ENCODE data around the gene ELMO3. TPM values are rescaled to one million over a fixed set of nuclear protein-coding genes. Genes with fewer than 3 reads are reported as not detected.

Gene ELMO3
- total and polyA plus RNA-seq, 2 of the 13 experiments (the other 11 are each of a cell fraction or from before 2014, with no cell fraction given) = 2.6 to 4.0 TPM

- peak; percentile 77 for TF ChIP-seq HMG20B (CRISPR knock-in tag; conservative IDR thresholded peaks at IDR 0.05)
- peak; percentile 99 for TF ChIP-seq ZBTB10 (CRISPR knock-in tag; IDR thresholded peaks at IDR 0.05; ENCODE audit: borderline replicate concordance)
- no peak for TF ChIP-seq ATM (IDR thresholded peaks at IDR 0.05; ENCODE audit: borderline replicate concordance)
- no peak; the same call in 1 of the 2 replicates for TF ChIP-seq ZBTB21 (CRISPR knock-in tag; IDR thresholded peaks at IDR 0.05)
- TF ChIP-seq IRF2 (CRISPR knock-in tag; IDR thresholded peaks at IDR 0.05) = no peak; the same call in 1 of the 2 replicates
- peak; percentile 90 for TF ChIP-seq ARID5B (CRISPR knock-in tag; IDR thresholded peaks at IDR 0.05)
- peak; percentile 94 for TF ChIP-seq SP4 (CRISPR knock-in tag; IDR thresholded peaks at IDR 0.05)
- peak; percentile 78 for TF ChIP-seq ZC3H13 (CRISPR knock-in tag; IDR thresholded peaks at IDR 0.05)
- TF ChIP-seq ZNF205 (CRISPR knock-in tag; IDR thresholded peaks at IDR 0.05) = peak; percentile 92
- peak; percentile 92 for TF ChIP-seq ZNF142 (CRISPR knock-in tag; IDR thresholded peaks at IDR 0.05)
- TF ChIP-seq FUBP1 (CRISPR knock-in tag; IDR thresholded peaks at IDR 0.05; ENCODE audit: borderline replicate concordance) = no peak
- TF ChIP-seq FLYWCH1 (CRISPR knock-in tag; IDR thresholded peaks at IDR 0.05) = peak; percentile 75; the same call in 1 of the 2 replicates
- TF ChIP-seq CHCHD3 (CRISPR knock-in tag; IDR thresholded peaks at IDR 0.05) = peak; percentile 81; the same call in 1 of the 2 replicates
- no peak for TF ChIP-seq MBNL3 (CRISPR knock-in tag; conservative IDR thresholded peaks at IDR 0.05)
Observed at GRCh38 chr16:67246081-67246755, 47.3 kb downstream of the ELMO3 start (continued).

Measured in HepG2 (cell line).